ENCODE results near the gene PDE4A.
"Not testable (repeated sequence)": the region's sequence is repeated elsewhere in the genome, so short reads cannot be mapped to it uniquely, and the experiment has no call there.

The PDE4A gene

DNA sequence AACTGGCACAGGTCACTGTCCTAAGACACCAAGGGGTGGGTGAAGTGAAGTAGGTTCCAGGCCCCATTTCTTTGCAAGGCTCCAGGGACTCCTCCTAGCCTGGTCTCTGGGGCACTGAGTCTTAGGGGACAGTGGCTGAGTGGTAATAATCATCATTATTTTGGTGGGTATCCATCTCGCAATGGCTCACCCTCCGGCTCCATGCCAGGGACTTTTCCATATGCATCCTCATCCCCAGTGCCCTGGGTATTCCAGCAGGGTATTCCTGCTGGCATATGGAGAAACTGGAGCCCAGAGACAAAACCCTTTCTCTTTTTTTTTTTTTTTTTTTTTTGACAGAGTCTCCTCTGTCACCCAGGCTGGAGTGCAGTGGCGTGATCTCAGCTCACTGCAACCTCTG is 2.5 kb downstream of the PDE4A start:
- no peak for FAIRE-seq
- DNase-seq (ENCODE audit: insufficient read length, low spot score) = no peak

DNA sequence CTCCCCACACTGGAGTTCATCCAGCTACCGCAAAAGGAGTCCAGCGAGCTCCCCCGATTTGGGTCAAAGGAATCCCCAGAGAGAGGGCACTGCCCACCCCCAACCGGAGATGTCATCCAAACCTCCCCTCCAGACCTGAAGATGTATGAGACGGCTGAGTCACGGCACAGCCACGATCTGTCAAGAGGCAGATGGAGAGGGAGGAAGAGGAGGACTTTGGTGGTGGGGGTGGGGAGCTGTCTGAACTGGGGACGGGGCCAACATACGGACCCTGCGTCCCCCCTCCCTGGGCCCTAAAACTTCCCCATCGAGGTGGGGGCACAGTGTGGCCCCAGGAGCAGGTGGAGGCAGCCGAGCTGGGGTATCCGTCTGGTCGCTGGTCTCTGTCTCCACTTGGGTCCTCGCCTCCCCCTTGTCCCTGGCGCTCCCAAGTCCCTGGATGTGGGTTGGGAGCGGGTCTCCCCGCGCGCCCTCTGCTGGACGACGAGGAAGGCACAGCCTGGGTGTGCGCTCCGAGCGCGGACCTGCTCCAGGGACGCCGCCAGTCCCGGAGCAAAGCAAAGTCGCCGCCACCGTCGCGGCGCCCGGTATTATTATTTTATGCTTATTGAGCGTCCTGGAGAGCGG is 3.8 kb downstream of the PDE4A start:
- FAIRE-seq (peak; percentile 55), DNase-seq (ENCODE audit: insufficient read length, low spot score) (peak; percentile 75)

DNA sequence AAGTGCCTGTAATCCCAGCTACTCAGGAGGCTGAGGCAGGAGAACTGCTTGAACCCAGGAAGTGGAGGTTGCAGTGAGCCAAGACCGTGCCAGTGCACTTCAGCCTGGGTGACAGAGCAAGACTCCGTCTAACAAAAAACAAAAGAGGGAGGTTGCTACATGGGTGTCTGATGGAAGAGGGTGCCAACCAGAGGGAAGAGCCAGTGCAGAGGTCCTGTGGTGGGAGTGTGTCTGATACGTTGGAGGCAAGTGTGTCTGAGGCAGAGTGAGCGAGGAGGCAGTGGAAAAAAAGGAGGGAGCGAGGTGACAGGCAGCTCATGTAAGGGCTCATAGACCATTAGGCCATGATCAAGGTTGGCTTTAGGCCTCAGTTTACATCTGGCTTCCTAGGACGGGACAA is 6.8 kb downstream of the PDE4A start:
- DNase-seq (ENCODE audit: insufficient read length, low spot score) = no peak
- no peak for FAIRE-seq

DNA sequence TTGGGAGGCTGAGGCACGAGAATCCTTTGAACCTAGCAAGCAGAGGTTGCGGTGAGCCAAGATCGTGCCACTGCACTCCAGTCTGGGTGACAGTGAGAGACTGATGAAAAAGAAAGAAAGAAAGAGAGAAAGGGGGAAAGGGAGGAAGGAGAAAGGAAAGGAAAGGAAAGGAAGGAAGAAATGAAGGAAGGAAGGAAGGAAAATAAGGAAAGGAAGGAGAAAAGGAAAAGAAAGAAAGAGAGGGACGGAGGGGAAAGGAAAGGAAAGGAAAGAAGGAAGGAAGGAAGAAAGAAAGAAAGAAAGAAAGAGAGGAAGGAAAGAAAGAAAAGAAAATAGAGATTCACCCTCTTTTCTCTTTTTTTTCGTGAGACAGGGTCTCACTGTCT is 8.7 kb downstream of the PDE4A start:
- FAIRE-seq (no peak), DNase-seq (ENCODE audit: insufficient read length, low spot score) (no peak)

DNA sequence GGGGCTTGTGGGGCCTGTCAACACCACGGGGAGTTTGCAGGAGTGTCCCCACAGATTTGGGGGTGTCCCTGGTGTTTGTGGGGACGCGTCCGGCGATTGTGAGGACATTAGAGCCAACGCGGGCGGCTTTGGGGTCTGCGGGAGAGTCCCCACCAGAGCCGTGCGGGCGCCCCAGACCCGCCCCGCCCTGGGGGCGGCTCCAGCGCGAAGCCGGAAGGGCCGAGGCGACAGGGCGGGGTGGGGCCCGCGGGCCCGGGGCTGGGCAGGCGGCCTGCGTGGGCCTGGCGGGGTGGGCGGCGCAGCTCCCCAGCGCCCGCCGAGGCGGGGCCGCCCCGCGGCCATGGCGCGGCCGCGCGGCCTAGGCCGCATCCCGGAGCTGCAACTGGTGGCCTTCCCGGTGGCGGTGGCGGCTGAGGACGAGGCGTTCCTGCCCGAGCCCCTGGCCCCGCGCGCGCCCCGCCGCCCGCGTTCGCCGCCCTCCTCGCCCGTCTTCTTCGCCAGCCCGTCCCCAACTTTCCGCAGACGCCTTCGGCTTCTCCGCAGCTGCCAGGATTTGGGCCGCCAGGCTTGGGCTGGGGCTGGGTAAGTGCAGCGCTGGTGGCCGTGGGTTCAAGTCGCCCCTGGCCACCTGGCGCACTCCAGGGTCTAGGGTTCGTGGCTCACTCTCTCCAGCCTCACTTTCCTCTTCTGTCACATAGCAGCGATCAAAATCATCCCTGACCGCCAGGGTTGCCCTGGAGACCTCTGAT is 10.3 kb downstream of the PDE4A start:
- no peak for DNase-seq (ENCODE audit: insufficient read length, low spot score)
- peak; percentile 49 for FAIRE-seq

DNA sequence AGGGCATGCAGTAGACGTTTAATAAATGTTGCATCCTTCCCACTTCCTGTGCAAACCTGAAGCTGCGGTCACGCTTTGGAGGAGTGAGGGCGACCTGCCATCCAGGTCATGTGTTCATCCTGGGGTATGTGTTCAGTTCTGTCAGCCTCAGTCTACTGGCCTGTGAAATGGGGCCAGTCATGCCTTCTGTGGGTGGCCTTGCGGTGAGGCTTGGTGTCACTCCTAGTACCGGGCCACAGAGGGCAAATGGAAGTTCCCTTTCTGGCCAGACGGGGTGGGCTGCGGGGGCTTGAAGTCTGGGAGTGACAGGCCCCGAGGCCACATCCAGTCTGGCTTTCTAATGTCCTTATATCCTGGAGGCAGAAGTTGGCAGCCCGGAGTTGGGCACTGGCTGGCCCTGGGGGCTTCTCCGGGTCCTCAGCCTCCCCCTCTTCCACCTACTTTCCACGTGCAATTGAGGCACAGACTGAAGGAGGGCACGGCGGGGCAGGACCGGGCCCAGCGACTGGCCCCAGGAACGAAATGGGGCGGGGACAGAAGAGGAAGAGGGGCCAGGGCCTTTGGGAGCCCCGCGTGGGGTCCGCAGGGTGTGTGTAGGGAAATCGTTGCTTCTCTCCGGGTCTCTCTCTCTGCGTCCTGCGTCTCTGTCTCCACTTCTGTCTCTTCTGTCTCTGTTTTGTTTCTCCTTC is 11.1 kb downstream of the PDE4A start:
- FAIRE-seq (peak; percentile 66), DNase-seq (ENCODE audit: insufficient read length, low spot score) (no peak)

DNA sequence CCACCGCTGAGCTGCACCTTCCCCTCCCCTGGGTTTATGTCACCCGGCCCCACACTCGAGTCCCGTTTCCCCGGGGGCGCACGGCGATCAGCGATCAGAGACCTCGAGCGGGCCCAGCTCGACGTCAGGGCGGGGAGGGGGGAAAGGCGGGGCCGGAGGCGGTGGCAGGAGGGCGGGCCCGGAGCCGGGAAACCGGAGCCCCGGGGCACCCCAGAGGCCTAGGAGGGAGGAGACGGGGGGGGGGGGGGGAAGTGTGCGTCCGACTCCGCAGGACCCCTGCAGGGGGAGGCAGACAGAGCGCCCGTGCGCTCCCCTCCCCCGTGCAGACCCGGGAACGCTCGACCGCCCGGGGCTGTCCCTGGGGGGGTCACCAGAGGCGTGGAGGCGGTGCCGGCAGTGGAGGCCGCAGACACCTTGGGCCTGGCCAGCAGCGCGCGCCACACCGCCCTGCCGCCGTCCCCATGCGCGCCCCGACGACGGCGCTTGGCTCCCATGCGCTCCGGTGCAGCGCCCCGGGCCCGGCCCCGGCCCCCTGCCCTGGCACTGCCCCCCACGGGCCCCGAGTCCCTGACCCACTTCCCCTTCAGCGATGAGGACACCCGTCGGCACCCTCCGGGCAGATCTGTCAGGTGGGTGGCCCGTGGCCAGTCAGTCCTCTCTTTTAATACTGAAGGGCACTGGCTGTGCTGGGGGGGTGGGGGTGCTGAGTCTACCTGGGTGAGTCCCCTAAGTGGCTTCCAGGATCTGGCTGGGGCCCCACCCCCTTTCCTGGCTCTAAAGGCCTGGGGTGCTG is 11.8 kb downstream of the PDE4A start:
- no peak for DNase-seq (ENCODE audit: insufficient read length, low spot score)
- no peak for FAIRE-seq

DNA sequence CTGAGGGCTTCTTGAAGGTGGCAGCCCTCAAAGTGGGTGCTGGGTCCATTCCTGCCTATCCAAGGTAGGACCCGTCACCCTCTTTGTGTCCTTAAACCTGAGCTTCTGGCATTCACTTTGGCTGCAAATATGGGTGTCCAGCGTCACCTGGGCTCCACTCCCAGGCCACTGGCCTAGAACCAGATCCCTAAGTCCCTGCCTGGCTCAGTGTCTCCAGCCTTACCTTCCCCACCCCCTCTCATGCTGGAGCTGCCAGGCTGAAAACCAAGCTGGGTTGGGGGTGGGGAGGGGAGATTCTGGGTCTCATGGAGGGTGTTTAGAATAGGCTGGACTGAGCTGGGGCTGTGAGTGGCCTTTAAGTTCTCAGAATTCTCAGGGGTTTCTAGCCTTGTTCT is 12.4 kb downstream of the PDE4A start:
- no peak for FAIRE-seq
- DNase-seq (ENCODE audit: insufficient read length, low spot score) = no peak

DNA sequence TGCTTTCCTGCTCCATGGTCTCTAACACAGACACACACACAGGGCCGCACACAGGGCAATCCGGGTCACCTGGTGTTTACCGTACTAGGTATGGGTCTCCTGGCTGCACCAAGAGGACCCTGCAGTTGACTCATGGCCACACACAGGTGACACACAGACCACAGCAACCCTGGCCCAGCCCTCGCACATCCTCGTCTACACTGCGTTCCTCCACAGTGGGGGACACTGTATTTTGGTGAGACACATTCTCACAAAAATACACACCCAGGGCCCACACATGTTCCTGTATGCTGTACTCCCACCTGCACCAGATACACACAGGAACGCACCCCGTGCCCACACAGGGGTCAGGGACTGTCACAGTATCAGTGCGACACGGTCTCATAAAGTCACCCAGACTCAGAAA is 12.8 kb downstream of the PDE4A start:
- FAIRE-seq (no peak), DNase-seq (ENCODE audit: insufficient read length, low spot score) (no peak)

DNA sequence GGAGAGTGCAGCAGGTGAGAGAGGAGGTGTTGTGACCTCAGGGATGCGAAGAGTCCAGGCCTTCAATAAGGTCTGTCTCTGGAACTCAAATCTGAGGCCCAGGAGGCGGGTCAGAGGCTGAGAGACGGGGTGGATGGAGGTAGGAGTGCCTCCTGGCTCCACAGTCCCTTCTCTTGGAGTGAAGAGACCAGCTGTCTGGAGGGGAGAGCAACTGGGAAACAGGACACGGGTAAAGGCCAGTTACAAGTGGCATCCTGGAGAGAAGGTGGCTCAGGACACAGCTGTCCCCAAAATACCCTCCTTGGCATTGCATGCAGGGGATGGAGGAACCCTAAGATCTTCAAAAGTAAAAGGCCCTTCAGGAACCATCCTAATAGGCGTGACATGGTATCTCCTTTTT is 19.2 kb downstream of the PDE4A start:
- FAIRE-seq = no peak
- DNase-seq (ENCODE audit: insufficient read length, low spot score) = no peak

DNA sequence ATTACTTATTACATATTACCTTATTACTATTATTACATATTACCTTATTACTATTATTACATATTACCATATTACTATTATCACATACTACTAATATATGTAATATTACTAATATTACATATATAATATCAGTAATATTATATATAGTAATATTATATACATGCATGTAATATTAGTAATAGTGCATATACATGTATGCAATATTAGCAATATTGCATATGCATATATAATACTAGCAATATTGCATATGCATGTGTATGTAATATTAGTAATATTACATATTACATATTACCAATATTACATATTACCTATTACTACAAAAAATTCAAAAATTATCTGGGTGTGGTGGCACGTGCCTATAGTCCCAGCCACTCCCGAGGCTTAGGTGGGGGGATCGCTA is 22.4 kb downstream of the PDE4A start:
- DNase-seq (ENCODE audit: insufficient read length, low spot score) = no peak
- FAIRE-seq = no peak

DNA sequence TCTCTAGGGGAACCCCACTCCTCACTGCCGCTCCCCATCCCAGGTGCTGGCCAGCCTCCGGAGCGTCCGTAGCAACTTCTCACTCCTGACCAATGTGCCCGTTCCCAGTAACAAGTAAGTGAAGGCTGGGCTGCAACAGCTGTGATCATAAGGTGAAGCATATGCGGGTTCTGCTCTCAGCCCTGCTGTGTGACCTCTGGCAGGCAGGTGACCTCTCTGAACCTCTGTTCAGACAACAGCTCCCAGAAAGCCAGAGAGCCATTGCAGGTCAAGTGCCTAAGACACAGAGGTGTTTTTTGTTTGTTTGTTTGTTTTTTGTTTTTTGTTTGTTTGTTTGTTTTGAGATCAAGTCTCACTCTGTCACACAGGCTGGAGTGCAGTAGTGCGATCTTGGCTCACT is 28.7 kb downstream of the PDE4A start:
- FAIRE-seq (no peak), DNase-seq (ENCODE audit: insufficient read length, low spot score) (no peak)

DNA sequence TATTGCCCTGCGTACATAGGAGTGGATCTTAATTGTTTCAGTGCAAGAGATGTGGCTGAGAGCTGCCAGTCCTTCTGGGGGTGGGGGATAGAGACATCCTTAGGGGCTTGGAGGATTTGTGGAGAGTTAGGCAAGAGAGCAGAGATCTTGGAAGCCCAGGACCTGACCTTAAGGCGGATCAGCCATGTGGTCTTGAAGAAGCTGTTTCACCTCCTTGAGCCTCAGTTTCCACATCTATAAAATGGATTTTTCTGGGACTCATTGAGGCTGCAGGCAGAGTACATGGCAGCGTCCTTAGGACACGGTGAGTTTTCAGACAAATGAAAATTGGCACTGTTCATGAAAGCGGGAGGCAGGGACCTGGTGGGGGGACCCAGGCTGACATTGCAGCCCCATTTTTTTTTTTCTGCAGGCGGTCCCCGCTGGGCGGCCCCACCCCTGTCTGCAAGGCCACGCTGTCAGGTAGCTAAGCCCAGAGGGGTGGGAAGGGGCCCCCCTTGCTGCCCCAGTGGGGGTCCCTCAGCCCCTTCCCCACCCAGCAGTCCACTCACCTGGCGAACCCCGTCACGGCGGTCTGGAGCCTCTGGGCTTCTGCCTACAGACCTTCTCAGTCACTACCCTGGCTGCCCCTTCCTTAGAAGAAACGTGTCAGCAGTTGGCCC is 30.0 kb downstream of the PDE4A start:
- FAIRE-seq (no peak), DNase-seq (ENCODE audit: insufficient read length, low spot score) (no peak)

DNA sequence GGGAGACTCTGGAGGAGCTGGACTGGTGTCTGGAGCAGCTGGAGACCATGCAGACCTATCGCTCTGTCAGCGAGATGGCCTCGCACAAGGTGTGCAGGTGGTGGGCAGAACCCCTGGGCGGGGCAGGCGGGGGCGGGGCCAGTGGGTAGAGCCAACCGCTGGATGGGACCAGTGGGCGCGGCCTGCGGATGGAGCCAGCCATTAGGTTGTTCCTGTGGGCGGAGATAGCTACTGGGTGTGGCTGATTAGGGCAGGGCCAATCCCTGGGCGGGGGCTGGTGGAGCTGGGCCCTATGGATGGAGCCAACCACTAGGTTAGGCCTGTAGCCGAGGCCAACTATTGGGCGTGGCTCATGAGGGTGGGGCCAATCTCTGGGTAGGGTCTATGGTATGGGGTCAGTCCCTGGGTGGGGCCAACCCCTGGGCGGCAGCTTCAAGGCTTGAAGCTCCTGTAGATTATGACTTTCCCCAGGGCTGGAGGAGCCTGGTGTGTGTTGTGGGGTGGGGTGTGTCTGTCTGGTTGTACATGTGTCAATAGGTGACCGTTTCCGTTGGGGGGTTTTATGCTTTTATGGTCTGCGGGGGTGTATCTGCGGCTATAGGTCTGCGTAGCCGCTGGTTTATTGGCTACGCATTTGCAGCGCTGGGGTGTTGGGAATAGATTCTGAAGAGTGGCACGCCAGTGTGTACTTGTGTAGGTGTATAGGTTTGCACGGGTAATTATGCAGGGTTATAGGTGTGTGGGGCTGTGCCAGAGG is 30.7 kb downstream of the PDE4A start:
- FAIRE-seq (no peak), DNase-seq (ENCODE audit: insufficient read length, low spot score) (no peak)

DNA sequence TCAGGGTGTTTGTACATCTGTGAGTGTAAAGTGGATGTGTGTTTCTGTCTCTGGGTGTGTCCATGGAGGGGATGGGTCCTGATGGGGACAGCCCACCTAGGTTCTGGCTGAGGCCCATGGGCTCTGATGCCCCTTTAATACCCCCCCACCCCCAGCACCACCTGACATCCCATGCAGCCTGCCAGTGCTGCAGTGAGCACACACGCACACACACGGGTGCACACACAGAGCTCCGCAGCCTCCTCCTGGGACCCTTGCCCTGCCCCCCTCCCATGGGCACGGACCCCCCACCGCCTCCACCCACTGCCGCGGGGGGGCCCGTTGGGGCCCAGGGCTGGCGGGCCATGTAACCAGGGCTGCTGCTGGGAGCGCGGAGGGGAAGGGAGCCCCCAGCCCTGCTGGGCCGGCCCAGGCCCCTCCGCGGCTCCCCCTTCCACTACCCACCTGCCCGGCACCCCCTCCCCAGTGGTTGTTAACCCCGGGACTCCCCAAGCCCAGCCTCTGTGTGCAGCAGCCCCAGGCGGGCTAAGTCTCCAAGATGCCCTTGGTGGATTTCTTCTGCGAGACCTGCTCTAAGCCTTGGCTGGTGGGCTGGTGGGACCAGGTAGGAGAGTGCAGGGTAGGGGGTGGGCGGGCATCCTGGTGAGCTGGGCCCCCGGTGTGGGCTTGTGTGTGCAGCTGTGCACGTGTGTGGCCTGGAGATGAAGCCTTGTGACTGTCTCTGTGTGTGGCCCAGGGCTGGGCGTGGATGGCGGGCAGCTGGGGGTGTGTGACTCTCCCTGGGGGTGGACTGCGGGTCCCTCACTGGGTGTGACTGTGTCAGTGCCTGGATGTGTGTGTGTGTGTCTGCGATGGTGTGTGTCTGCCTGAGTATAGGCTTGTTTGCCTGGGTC is 32.6 kb downstream of the PDE4A start:
- DNase-seq (ENCODE audit: insufficient read length, low spot score) = no peak
- no peak for FAIRE-seq

DNA sequence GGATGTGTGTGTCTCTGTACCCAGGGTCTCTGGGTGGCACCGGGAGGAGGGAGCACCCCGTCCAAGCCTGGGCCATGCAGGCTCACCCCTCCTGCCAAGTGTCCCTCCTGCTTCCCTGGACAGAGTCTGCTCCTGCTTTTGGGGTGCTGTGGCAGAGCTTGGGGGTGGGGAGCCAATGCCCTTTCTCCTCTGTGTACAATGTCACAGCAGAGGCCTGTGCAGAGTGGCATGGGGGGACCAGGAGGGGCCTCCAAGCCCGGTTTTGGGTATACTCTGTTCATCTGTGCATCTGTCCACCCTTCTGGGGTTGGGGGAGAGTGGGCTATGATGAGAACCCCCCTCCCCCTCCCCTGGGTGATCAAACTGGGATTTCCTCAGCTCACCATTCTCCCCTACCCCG is 33.5 kb downstream of the PDE4A start:
- FAIRE-seq = no peak
- DNase-seq (ENCODE audit: insufficient read length, low spot score) = no peak

DNA sequence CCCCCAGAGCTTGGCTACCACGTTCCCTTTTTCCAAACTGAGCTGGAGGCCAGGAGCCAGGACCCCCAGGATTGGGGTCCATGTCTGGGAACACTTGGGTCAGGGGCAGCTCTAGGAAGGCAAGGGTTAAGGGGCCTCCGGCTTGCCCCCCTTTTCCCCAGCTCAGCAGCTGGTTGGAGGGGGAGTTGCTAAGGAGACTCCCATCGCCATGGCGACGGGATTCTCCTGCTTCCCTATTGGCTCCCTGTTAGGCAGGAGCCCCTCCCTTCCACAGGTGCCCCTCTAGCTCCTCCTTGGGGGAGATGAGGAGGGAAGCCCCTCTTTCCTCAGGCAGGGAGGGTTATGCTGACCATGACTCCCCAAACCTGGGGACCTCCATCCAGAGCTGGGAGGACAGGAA is 33.9 kb downstream of the PDE4A start:
- FAIRE-seq = no peak
- DNase-seq (ENCODE audit: insufficient read length, low spot score) = no peak

DNA sequence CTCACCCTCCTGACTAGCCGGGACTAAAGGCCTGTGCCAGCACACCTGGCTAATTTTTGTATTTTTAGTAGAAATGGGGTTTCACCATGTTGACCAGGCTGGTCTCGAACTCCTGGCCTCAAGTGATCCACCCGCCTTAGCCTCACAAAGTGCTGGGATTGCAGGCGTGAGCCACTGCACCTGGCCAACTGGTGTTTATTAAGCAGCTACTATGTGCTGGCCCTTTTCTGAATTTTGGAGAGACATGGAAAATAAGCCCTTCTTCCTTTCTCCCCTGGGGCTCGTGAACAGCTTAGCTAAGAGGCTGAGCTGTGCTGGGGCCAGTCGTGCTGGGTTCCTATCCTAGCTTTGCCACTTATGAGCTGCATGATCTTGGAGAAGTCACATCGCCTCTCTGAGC is 38.4 kb downstream of the PDE4A start:
- FAIRE-seq; DNase-seq (ENCODE audit: insufficient read length, low spot score): not testable (repeated sequence)

DNA sequence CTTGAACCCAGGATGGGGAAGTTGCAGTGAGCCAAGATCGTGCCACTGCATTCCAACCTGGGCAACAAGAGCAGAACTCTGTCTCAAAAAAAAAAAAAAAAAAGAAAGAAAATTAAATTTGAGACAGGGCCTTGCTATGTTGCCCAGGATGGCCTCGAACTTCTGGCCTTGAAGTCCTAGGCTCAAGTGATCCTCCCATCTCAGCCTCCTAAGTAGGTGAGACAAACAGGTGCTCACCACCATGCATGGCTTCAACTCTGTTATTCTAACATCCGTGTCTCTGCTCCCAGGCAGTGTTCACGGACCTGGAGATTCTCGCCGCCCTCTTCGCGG is 40.3 kb downstream of the PDE4A start:
- DNase-seq (ENCODE audit: insufficient read length, low spot score) = no peak
- no peak for FAIRE-seq

Measured in GM19239 (cell line).